Activated gamma-delta T cell (primary cell): Measurements from ENCODE around the gene A3GALT2.

Source experiments
- DNase-seq: peaks from one replicate; lab custom pipeline; 2025; lab: John Stamatoyannopoulos, UW

A3GALT2 gene

GRCh38 chr1:33272509-33272908, 48.4 kb downstream of the A3GALT2 start:
- no peak for DNase-seq

GRCh38 chr1:33271666-33272505, 49.0 kb downstream of the A3GALT2 start:
- no peak for DNase-seq

- DNase-seq: no peak
Measured at GRCh38 chr1:33270808-33271465, 50.0 kb downstream of the A3GALT2 start.

GRCh38 chr1:33270379-33270778, 50.5 kb downstream of the A3GALT2 start:
- no peak for DNase-seq

- no peak for DNase-seq
Measured at GRCh38 chr1:33269621-33270020, 51.3 kb downstream of the A3GALT2 start.

- DNase-seq: no peak
Measured at GRCh38 chr1:33268927-33269610, 51.8 kb downstream of the A3GALT2 start.

- no peak for DNase-seq
Measured at GRCh38 chr1:33268457-33268856, 52.4 kb downstream of the A3GALT2 start.

GRCh38 chr1:33267468-33268205, 53.3 kb downstream of the A3GALT2 start:
- DNase-seq: no peak

- no peak for DNase-seq
Measured at GRCh38 chr1:33266766-33267165, 54.1 kb downstream of the A3GALT2 start.

GRCh38 chr1:33265780-33266605, 54.9 kb downstream of the A3GALT2 start:
- no peak for DNase-seq

GRCh38 chr1:33263890-33264504, 56.9 kb downstream of the A3GALT2 start:
- no peak for DNase-seq

GRCh38 chr1:33261344-33261743, 59.6 kb downstream of the A3GALT2 start:
- no peak for DNase-seq

GRCh38 chr1:33260439-33260838, 60.5 kb downstream of the A3GALT2 start:
- DNase-seq: no peak

GRCh38 chr1:33259879-33260278, 61.0 kb downstream of the A3GALT2 start:
- DNase-seq: no peak

GRCh38 chr1:33258788-33259274, 62.1 kb downstream of the A3GALT2 start:
- no peak for DNase-seq

- no peak for DNase-seq
Measured at GRCh38 chr1:33257772-33258712, 62.9 kb downstream of the A3GALT2 start.

- DNase-seq: no peak
Measured at GRCh38 chr1:33257207-33257771, 63.6 kb downstream of the A3GALT2 start.
